ENCODE results near the gene ZDBF2.
"Not testable (repeated sequence)": the region's sequence is repeated elsewhere in the genome, so short reads cannot be mapped to it uniquely, and the experiment has no call there.

ZDBF2 gene

DNA sequence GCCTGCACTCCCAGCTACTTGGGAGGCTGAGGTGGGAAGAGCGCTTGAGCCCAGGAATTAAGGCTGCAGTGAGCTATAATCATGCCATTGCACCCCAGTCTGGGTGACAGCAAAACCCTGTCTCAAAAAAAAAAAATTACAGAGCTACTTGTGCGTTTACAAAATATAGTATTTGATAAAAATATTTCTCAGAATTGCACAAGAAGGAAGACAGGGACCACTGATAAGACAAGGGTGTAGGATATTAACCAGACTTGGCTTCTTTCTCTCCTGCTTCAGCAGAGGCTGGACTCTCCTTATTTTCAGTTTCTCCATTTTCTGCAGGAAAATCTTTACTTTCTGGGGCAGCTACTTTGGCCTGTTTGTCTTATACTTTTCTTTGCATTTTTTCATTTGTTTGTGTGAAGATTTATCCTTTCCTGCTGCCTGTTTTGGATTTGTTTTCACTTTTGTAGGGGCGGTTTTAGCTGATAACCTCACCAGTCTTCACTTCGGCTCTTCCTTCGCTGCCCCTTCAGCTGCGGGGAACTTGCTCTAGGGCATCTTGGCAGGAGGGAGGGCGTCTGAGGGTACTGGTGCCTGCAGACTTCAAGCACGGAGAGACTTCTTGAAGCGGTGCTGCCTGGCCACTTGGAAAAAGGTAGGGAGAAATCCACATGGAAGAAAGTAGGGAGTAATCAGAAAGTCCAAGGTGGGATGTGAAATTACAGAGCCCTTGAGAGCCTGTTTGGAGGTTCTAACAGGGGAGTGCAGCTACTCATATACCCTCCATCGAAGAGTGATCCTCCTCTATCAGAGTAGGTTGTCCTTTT is 14.9 kb upstream of the ZDBF2 start:
- DNase-seq (ENCODE audit: low read depth): no peak

DNA sequence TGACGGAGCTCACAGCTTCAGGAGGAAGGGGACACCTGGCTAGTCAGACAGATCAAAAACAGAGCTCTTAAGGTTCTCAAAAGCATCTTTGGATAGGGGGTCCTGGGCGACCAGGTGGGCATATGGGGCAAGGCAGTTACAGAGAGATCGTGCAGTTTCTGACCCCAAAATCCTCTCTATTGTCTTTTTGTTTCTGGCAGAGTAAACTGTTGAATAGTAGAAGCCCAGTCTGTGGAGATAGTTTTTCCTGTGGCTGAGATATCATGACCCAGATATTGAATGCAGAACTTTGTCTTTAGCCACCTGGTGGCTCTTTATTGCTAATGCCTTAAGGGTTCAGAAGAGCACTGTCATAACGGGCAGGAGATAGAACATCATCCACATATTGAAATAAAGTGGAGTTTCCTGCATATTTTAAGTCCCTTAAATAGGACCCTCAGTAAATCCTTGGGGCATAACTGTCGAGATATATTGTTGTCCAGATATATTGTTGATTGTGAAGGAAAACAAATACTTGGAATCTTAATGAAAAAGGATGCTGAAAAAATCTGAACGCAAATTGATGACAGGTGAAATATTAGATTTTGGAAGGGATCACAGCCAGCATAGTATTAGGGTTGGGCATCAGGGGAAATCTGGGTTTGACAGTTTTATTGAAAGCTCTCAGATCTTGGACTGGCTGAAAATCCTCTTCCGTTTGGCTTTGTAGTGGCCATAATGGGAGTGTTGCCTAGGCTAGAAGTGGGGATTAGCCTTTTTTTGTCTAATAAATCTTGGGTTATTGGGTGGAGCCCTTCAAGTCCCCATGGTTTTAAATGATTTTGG is 14.1 kb upstream of the ZDBF2 start:
- DNase-seq (ENCODE audit: low read depth): no peak

DNA sequence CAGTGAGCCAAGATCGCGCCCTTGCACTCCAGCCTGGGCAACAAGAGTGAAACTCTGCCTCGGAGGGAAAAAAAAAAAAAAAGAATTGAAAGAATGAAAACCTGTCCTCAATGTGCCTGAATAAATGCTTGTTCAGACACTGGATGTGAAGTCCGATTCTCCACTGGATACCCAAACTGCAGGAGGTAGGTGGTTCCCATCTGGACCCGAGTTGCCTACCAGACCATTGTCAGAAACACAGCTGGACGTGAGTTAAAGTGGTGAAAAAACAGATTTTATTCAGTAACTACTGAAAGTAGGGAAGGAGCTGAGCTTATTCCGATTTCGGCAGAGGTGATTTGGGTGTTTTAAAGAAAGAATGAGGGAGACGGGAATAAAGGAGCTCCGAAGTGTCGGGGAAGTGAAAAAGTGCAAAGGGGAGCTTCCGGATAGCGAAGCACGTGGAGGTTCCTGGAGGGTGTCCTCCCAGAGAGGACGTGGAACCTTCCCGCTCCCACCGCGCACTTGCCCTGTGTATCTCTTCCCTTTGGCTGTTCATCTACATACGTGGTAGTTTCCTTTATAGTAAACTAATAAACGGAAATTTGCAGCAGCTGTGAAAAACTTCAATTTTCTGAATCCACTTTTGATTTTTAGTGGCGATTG is 10.4 kb upstream of the ZDBF2 start:
- DNase-seq (ENCODE audit: low read depth): no peak

DNA sequence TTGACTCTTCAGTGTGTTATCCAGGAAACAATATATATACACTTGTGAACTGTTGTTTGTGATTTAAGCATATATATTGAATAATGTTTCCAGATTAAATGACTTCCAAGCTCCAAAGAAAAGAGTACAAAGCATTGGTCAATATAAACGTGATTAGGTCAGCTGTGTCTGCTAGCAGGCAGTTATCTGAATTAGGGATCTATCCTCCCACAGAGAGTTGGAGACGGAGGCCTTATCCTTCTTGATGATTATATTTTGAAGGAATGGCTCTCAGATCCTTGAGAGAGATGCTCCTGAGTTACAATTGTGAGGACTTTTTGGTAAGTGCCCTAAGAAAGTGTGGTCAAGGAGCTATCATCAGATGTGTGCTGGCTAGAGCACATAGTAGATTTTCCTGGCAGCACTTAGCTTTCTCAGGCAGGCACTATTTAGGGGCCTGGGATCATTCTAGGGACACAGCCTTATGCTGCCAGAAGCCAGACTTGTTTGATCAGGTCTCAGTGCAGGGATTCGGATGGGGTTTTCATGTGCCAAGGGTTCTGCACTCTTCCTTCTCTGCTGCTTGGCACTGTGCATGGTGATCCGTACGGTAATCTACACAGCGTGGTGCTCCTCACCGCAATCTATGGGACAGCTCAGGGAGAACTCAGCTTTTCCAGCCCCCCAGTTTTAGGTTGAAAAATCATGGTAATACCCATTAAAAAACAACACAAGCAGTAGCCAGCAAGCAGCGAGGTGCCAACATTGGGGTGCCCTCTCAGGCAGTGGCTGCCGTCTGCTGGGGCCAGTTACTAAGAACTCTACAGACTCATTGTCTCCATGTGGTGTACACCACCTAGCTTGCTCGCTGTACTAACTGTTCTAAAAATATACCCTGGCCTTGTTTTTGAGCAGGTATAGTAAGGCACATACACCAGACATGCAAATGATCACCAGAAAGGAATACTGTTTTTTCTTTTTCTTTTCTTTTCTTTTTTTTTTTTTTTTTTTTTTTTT is 8.0 kb upstream of the ZDBF2 start:
- DNase-seq (ENCODE audit: low read depth): no peak

DNA sequence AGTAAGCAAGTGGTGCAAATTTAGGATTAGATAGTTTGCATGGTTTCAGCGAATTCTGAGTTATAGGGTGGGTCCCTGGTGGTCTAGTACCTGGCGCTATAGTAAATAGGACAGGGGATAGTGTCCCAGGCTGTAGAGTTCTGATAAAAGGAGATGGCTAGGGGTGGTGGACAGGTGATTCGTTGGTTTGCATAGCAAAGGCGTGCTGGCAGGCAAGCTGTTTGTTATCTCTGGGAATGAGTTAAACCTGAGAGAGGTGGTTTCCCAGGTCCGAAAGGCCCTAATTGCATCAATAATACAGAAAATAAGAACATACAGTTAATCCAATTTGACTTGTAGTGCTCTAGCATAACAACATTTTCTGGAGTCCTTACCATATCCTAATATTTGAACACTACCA is 6.9 kb upstream of the ZDBF2 start:
- no peak for DNase-seq (ENCODE audit: low read depth)

DNA sequence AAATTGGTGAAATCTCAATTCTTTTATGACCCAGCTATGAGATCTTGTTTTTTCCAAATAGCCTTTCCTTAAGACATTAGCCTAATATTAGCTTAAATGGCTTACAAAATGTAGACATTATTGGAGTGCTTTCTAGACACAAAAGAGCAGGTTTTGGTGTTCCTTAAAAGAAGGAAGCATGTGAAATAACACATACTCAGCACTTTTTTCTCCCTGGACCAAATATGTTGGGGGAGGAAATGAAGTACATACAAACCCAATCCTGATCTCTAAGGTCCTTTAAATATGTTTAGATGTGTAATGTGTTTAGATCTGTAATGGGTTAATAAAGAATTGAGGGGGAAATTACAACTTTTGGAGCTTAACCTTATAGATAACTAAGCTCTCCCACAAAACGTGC is 3.4 kb upstream of the ZDBF2 start:
- no peak for DNase-seq (ENCODE audit: low read depth)

DNA sequence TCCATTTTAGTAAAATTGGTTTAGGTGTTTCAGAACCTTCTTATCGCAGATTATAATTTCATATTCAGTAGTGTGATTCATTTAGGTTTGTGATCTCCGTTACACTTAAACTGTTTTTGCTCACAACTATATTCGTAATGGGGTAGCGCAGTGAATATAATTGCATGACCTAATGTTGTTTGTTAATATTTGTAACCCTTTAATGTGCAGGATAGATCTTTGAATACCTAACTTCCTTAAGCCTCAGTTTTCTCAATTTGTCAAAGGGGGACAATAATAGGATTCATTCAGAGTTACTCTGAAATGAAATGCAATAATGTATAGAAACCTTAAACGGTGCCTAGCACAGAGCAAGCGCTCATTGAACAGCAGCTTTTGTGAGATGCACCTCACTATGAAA is 558 bp upstream of the ZDBF2 start:
- DNase-seq (ENCODE audit: low read depth): no peak

DNA sequence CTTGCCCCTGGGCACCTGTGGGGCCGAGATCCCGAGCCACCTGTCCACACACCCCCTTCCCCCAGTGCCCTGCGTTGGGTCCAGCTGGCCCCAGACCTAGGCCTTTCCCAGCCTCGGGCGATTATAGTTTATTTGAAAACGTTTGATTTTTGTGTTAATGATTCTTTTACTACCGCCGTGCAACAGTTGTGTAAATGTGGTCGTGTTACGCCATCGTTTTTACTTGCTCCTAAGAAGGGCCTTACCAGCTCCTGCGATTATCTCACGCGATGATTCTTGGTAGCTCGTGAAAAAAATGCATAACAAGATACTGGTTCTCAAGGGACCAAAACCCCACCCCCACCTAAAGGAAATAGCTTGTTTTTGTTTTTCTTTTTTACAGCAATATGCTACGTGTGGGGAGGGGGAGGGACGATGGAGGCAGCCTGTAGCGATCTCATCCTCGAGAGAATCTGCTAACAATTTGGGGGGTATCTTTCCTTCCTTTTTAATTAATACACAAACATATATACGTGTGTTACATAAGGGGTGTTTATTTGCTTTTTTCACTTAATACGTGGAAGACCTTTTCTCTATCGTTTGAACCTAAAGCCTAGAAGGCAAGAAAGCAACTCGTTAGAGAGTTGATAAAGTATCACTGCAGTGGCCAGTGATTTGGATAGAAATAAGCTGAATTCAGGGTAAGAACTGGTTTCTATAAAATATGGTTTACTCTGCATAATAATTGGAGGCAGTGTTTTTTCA is 1.0 kb downstream of the ZDBF2 start:
- no peak for DNase-seq (ENCODE audit: low read depth)

DNA sequence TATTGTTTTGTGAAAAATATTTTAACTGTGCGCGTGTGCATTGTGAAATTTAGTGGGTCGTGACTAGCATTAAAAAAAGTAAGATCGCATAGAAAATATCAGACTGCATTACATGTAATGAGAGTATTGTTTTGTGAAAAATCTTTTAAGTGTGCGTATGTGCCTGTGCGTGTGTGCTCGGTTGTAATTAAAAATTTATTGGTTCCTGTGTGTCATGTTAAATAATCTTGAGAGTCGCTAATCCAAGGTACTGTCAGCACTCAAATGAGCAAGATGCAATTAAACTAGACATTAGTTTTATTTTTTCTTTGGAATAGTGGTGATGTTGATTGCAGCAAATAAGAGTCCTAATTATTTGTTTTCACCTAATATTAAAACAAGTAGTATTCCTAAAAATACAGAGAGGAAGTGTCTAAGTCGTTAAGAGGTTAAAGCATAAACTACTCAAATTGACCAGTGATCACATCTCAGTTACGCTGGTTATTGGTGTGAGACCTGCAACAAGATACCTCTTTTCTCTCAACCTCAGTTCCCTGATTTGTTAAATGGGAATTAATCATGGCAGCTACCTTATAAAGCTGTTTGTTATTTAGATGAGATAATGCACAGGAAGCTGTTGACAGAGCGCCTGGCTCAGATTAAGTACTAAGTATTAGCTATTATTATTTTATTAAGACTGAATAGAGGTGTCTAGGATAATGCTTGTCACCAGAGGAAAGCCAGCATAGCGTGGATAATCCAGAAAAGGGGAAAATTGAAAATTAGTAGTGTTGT is 1.9 kb downstream of the ZDBF2 start:
- no peak for DNase-seq (ENCODE audit: low read depth)

DNA sequence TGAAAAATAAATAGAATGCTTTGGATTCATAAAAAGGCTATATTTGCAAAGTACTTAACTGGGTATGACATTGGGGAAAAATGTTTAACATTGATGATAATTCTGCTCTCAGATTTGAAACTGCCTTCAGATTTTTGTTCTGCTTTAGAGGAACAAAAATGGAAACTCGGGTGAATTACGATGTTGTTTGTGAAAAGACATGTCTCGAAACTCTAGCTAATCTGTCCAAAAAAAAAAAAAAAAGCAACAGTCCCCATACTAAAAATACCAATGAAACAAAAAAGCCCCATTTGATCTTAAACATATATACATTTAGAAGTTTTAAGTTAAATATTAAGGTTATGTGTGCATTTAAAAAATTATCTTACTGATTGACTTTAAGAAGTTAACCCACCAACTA is 3.0 kb downstream of the ZDBF2 start:
- DNase-seq (ENCODE audit: low read depth): no peak

DNA sequence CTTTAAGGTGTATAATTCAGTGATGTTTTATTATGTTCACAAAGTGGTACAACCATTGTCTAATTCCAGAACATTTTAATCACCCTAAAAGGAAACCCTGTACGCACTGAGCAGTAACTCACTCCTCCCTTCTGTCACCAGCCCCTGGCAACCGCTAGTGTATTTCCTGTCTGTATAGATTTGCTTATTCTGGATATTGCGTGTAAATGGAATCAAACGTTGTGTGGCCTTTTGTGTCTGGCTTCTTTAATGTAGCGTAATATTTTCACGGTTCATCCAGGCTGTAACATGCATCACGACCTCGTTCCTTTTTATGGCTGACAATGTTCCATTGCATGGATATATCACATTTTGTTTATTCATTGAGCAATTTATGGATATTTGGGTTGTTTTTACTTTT is 8.3 kb downstream of the ZDBF2 start:
- DNase-seq (ENCODE audit: low read depth): no peak

DNA sequence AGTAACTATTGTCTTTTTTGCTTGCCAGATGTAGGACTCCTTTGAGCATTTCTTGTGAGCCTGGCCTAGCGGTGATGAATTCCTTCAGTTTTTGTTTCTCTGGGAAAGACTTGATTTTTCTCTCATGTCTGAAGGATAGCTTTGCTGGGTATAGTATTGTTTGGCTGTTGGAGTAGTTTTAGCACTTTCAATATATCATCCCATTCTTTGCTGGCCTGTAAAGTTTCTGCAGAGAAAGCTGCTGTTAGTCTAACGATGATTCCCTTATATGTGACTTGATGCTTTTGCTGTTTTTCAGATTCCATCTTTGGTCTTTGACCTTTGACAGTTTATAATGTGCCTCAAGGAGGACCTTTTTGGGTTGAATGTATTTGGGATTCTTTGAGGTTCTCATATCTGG is 12.7 kb downstream of the ZDBF2 start:
- DNase-seq (ENCODE audit: low read depth): no peak

DNA sequence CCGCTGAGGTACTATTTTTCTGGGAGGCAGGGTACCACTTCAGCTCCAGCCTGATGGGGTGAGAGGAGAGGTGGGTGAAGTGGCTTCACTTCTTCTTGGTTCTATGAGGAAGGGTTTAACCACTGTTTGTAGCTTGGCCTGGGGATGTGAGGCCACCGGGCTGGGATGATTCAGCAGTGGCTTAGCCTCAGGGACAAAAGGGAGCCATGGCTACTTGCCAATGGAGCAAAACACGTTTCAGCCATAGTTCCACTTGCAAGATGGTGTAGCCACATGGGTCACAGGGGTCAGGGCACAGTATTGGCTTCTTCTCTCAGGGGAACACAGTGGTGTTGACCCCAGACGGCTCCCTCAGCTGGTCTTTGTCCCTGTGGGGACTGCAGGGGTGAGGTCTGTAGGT is 14.9 kb downstream of the ZDBF2 start:
- no peak for DNase-seq (ENCODE audit: low read depth)

DNA sequence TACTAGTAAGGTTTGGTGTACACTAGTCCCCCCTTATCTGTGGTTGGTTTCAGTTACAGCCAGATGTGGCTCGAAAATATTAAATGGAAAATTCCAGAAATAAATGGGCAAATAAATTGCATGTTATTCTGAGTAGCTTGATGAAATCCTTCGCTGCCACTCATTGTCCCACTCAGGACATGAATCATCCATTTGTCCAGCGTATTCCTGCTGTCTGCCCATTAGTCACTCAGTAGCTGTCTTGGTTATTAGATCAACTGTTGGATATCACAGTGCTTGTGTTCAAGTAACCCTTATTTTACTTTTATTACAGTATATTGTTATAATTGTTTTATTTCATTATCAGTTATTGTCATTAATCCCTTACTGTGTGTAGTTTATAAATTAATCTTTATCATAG is 21.7 kb downstream of the ZDBF2 start:
- peak; percentile 64 for DNase-seq (ENCODE audit: low read depth)

DNA sequence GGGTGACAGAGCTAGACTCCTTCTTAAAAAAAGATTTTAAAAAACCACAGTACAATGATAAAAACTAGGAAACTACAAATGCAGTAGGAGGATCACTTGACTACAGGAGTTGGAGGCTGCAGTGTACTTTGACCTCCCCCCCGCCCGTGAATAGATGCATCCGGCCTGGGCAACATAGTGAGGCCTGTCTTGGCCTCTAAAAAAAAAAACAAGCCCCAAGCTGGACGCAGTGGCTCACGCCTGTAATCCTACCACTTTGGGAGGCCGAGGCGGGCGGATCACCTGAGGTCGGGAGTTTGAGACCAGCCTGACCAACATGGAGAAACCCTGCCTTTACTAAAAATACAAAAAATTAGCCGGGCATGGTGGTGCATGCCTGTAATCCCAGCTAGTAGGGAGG is 25.1 kb downstream of the ZDBF2 start:
- DNase-seq (ENCODE audit: low read depth): not testable (repeated sequence)

DNA sequence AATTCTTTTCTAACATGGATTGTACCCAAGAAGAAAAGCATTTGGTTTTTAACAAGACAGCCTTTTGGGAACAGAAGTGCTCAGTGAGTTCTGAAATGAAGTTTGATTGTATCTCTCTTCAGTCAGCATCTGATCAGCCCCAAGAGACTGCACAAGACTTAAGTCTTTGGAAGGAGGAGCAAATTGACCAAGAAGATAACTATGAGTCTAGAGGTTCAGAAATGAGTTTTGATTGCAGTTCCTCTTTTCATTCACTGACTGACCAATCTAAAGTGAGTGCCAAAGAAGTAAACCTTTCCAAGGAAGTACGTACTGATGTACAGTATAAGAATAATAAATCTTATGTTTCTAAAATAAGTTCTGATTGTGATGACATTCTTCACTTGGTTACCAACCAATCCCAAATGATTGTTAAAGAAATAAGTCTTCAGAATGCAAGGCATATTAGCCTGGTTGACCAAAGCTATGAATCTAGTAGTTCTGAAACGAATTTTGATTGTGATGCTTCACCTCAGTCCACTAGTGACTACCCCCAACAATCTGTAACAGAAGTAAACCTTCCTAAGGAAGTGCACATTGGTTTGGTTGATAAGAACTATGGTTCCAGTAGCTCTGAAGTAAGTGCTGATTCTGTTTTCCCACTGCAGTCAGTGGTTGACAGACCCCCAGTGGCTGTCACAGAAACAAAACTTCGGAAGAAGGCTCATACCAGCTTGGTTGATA is 31.2 kb downstream of the ZDBF2 start:
- DNase-seq (ENCODE audit: low read depth): no peak

DNA sequence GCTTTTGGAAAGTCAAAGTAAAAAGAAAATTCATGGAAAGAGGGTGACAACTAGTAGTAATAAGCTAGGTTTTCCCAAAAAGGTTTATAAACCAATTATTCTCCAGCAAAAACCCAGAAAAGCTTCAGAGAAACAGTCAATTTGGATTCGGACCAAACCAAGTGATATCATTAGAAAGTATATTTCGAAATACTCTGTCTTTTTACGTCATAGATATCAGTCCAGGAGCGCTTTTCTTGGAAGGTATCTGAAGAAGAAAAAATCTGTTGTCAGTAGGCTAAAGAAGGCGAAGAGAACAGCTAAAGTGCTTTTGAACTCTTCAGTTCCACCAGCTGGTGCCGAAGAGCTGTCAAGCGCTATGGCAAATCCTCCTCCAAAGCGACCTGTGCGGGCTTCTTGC is 36.6 kb downstream of the ZDBF2 start:
- DNase-seq (ENCODE audit: low read depth): no peak

DNA sequence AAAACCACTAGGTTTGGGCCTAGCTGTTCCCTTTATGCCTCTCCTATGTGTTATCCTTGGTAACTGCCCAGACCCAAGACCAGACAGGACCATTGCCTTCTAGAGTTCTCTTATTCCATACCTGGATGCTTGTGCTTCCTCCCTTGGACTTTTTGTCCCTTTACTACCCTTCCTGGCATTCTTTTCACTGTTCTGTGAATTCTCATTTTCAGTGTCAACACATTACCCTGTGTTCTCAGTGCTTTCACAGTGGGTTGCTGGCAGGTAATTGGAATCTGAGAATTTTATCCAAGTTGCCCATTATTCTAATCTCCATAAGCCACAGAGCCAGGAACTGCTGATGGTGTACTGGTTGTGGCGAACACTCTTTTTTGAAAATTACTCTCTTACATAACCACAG is 41.7 kb downstream of the ZDBF2 start:
- DNase-seq (ENCODE audit: low read depth): no peak

DNA sequence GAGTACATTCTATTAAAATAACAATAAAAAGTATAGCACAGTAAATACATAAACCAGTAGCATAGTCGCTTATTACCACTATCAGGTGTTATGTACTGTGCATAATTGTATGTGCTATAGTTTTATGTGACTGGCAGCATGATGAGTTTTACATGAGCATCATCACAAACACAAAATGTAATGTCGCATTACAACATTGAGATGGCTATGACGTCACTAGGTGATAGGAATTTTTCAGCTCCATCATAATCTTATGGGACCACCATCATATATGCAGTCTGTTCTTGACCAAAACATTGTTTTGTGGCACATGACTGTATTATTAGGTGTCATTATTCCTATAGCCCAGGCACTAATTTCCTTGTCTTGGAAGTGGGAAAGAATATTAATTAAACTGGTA is 48.6 kb downstream of the ZDBF2 start:
- no peak for DNase-seq (ENCODE audit: low read depth)

DNA sequence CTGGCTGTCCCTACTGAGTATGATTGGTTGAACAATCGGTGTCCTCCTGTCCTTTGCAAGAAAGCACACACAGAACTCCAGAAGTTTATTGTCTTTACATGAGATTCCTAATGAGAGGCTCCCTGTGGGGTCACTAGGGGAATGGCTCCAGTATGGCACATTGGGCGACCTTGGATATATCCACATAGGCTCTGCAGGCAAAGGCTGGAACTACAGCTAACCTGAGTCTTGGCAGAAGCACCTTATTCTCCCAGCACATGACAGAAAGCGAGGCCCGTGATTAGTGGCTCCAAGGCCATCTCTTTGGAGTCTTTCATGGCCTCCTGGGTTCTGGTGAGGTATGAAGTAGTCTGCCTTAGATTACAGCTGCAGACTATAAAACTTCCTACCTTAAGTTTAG is 49.0 kb downstream of the ZDBF2 start:
- no peak for DNase-seq (ENCODE audit: low read depth)

All from HS-5 (cell line).